Measurements from ENCODE around the gene CDY2B.
"Not testable (repeated sequence)": the region's sequence is repeated elsewhere in the genome, so short reads cannot be mapped to it uniquely, and the experiment has no call there.

DNA sequence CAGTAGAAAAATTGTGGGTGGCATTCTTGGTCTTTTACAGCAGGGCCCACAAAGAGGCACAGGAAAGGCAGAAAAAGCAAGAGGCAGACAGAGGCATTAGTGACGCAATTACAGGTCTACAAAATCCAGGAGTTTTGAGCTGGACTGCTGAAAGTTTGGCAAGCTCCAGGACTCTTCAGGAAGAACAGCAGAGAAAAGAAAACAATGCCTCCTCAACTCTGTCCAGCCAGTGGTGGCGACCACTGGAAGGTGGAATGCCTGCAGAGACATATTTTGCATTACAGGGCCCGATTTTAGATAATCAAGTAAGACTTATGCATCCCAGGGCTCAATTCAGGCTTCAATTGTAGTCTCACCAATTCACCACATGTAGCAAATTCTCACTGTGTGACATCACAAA, 23.5 kb downstream of the CDY2B start:
- not testable (repeated sequence) for TF ChIP-seq POLR2A (IDR thresholded peaks at IDR 0.05)
- TF ChIP-seq, protein P1, sequence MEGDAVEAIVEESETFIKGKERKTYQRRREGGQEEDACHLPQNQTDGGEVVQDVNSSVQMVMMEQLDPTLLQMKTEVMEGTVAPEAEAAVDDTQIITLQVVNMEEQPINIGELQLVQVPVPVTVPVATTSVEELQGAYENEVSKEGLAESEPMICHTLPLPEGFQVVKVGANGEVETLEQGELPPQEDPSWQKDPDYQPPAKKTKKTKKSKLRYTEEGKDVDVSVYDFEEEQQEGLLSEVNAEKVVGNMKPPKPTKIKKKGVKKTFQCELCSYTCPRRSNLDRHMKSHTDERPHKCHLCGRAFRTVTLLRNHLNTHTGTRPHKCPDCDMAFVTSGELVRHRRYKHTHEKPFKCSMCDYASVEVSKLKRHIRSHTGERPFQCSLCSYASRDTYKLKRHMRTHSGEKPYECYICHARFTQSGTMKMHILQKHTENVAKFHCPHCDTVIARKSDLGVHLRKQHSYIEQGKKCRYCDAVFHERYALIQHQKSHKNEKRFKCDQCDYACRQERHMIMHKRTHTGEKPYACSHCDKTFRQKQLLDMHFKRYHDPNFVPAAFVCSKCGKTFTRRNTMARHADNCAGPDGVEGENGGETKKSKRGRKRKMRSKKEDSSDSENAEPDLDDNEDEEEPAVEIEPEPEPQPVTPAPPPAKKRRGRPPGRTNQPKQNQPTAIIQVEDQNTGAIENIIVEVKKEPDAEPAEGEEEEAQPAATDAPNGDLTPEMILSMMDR (IDR thresholded peaks at IDR 0.05): not testable (repeated sequence)
